Head of caudate nucleus (tissue), 42 donors: Measurements from ENCODE around the gene SUPT16H.

Experiments
- DNase-seq, 42 donors: peaks; one replicate each; pipeline versions ENCODE4 v3.0.0 to v3.0.0-alpha.2; 2020 to 2021; ENCODE audit warnings: mixed read lengths in 7 of 42
- intact Hi-C: fragments of 100-400 bp; cut with DNase I; formaldehyde crosslinking; loops from one replicate; pipeline ENCODE4 v1.15.0; 2022

SUPT16H gene

GRCh38 chr14:21383848-21384493 is at the start of gene SUPT16H:
TSS of gene SUPT16H (minus strand) at chr14:21384019. CDS start at chr14:21383927, 92 bp downstream.
- intact Hi-C loops: loop anchor here (5.0 to 10.0 kb wide), 2 partner anchors 51 to 117 kb away; partner anchors contain the start of gene HNRNPC
- DNase-seq: peak; percentile 85 to 98 (median 94)

GRCh38 chr14:21431126-21431525 is 47.3 kb upstream of the SUPT16H start:
- intact Hi-C loops: loop anchor here (10.0 kb wide), 1 partner anchor 46 kb away; the partner anchor contains the start of gene SUPT16H
- no peak for DNase-seq

GRCh38 chr14:21428930-21429329 is 45.1 kb upstream of the SUPT16H start:
- intact Hi-C loops: no loop called here
- peak in 11 of 42 donors; percentile 8 to 41 (median 15) for DNase-seq

- DNase-seq: no peak
- intact Hi-C loops: no loop called here
These were observed 42.9 kb upstream of the SUPT16H start for GRCh38 chr14:21426692-21427091.

GRCh38 chr14:21419528-21419927 is 35.7 kb upstream of the SUPT16H start:
- intact Hi-C loops: no loop called here

GRCh38 chr14:21415329-21415728 is 31.5 kb upstream of the SUPT16H start:
- no peak for DNase-seq
- intact Hi-C loops: no loop called here

More at GRCh38 chr14:21419528-21419927, 35.7 kb upstream of the SUPT16H start:
- DNase-seq: no peak

GRCh38 chr14:21414137-21414631 is 30.4 kb upstream of the SUPT16H start:
- intact Hi-C loops: no loop called here
- DNase-seq: no peak

GRCh38 chr14:21408147-21408546 is 24.3 kb upstream of the SUPT16H start:
- no peak for DNase-seq
- intact Hi-C loops: no loop called here

GRCh38 chr14:21406213-21406612 is 22.4 kb upstream of the SUPT16H start:
- no peak for DNase-seq
- intact Hi-C loops: no loop called here

- intact Hi-C loops: no loop called here
- DNase-seq: no peak
These were observed 21.3 kb upstream of the SUPT16H start for GRCh38 chr14:21405097-21405496.

- no peak for DNase-seq
- intact Hi-C loops: no loop called here
These were observed 15.6 kb upstream of the SUPT16H start for GRCh38 chr14:21399311-21399870.

GRCh38 chr14:21398901-21399300 is 15.1 kb upstream of the SUPT16H start:
- DNase-seq: no peak
- intact Hi-C loops: no loop called here

- intact Hi-C loops: no loop called here
- DNase-seq: no peak
These were observed 11.6 kb upstream of the SUPT16H start for GRCh38 chr14:21395450-21395849.

- intact Hi-C loops: loop anchor here (10.0 kb wide), 1 partner anchor 49 kb away; no protein-coding TSS in a partner anchor
- no peak for DNase-seq
These were observed 1.5 kb upstream of the SUPT16H start for GRCh38 chr14:21385188-21385904.

- no peak for DNase-seq
- intact Hi-C loops: loop anchor here (5.0 to 10.0 kb wide), 2 partner anchors 50 to 117 kb away; partner anchors contain the start of gene HNRNPC
These were observed 654 bp upstream of the SUPT16H start for GRCh38 chr14:21384494-21384851.

GRCh38 chr14:21382886-21383847 is 652 bp downstream of the SUPT16H start:
- intact Hi-C loops: loop anchor here (5.0 to 10.0 kb wide), 2 partner anchors 52 to 116 kb away; partner anchors contain the start of gene HNRNPC
- peak in 34 of 42 donors; percentile 6 to 66 (median 31) for DNase-seq

GRCh38 chr14:21382095-21382494 is 1.7 kb downstream of the SUPT16H start:
- no peak for DNase-seq
- intact Hi-C loops: loop anchor here (5.0 to 10.0 kb wide), 2 partner anchors 53 to 115 kb away; partner anchors contain the start of gene HNRNPC

- no peak for DNase-seq
- intact Hi-C loops: no loop called here
These were observed 4.5 kb downstream of the SUPT16H start for GRCh38 chr14:21379338-21379737.

GRCh38 chr14:21373980-21374379 is 9.8 kb downstream of the SUPT16H start:
- intact Hi-C loops: no loop called here

More at GRCh38 chr14:21373980-21374379, 9.8 kb downstream of the SUPT16H start:
- no peak for DNase-seq
